NT2/D1 (cell line): ENCODE measurements around the gene COL9A3.

Source experiments
- DNase-seq: peaks from one replicate; pipeline ENCODE4 v3.0.0-alpha.2; 2011; ENCODE audit warnings: low read depth, low spot score
- H3K27me3 ChIP-seq: 2 replicates; pipeline ENCODE4 v1.6.0; 2011; ENCODE audit warnings: mild to moderate bottlenecking; ENCODE audit not compliant: insufficient read length, insufficient read depth
- H3K36me3 ChIP-seq: 2 replicates; pipeline ENCODE4 v1.6.1; 2011; ENCODE audit warnings: mild to moderate bottlenecking, low read length, mixed read lengths; ENCODE audit not compliant: insufficient read depth, insufficient read length
- H3K4me1 ChIP-seq: 2 replicates; pipeline ENCODE4 v1.5.1; 2011; ENCODE audit not compliant: insufficient read depth, insufficient read length
- H3K4me3 ChIP-seq: 2 replicates; pipeline ENCODE4 v1.5.1; 2011; ENCODE audit warnings: low read depth; ENCODE audit not compliant: insufficient read length
- H3K9ac ChIP-seq: 2 replicates; pipeline ENCODE4 v1.6.0; 2011; ENCODE audit warnings: low read depth; ENCODE audit not compliant: insufficient read length
- H3K9me3 ChIP-seq: 2 replicates; pipeline ENCODE4 v1.5.1; 2011; ENCODE audit warnings: mild to moderate bottlenecking, low read length; ENCODE audit not compliant: insufficient read depth
- SUZ12 ChIP-seq: IDR thresholded peaks from 2 replicates; pipeline ENCODE4 v1.6.1; 2011; ENCODE audit not compliant: insufficient read length, insufficient read depth; ENCODE audit errors: extremely low read depth
- YY1 ChIP-seq: IDR thresholded peaks from 2 replicates; pipeline ENCODE4 v1.6.1; 2011; ENCODE audit not compliant: insufficient read length, insufficient read depth
- ZNF274 ChIP-seq: IDR thresholded peaks from 2 replicates; pipeline ENCODE4 v1.6.1; 2011; ENCODE audit warnings: mild to moderate bottlenecking, low read depth, low read length

COL9A3 gene

GRCh38 chr20:62811320-62811719, 5.5 kb upstream of the COL9A3 start:
- TF ChIP-seq SUZ12 (no peak), ZNF274 (no peak), YY1 (no peak)
- Histone ChIP-seq H3K36me3 (peaks cover 77% of the 10 kb centered on the region), H3K4me1 (peaks cover 25% of the 10 kb centered on the region), H3K9ac (no peak overlapping the region), H3K9me3 (no peaks in the 10 kb centered on the region), H3K4me3 (no peak overlapping the region), H3K27me3 (no peaks in the 10 kb centered on the region)
- no peak for DNase-seq

GRCh38 chr20:62811720-62812119, 5.1 kb upstream of the COL9A3 start:
- H3K36me3 ChIP-seq, result peaks cover 73% of the 10 kb centered on the region
- no peak for TF ChIP-seq SUZ12
- no peak for TF ChIP-seq YY1
- no peak for TF ChIP-seq ZNF274
- H3K4me1 ChIP-seq, result peaks cover 23% of the 10 kb centered on the region
- no peak overlapping the region for H3K9ac ChIP-seq
- DNase-seq, result no peak
- H3K9me3 ChIP-seq, result no peaks in the 10 kb centered on the region
- H3K27me3 ChIP-seq, result no peaks in the 10 kb centered on the region
- no peak overlapping the region for H3K4me3 ChIP-seq

- H3K36me3 ChIP-seq, result peaks cover 67% of the 10 kb centered on the region
- no peak for DNase-seq
- no peaks in the 10 kb centered on the region for H3K27me3 ChIP-seq
- no peak overlapping the region for H3K4me3 ChIP-seq
- peaks cover 23% of the 10 kb centered on the region for H3K4me1 ChIP-seq
- TF ChIP-seq SUZ12 (no peak), ZNF274 (no peak), YY1 (no peak)
- H3K9ac ChIP-seq, result no peak overlapping the region
- H3K9me3 ChIP-seq, result no peaks in the 10 kb centered on the region
These were observed 4.5 kb upstream of the COL9A3 start for GRCh38 chr20:62812181-62812906.

GRCh38 chr20:62812907-62813200, 4.0 kb upstream of the COL9A3 start:
- H3K27me3 ChIP-seq, result no peaks in the 10 kb centered on the region
- no peak for TF ChIP-seq YY1
- peaks cover 20% of the 10 kb centered on the region for H3K4me1 ChIP-seq
- H3K9ac ChIP-seq, result no peak overlapping the region
- no peak overlapping the region for H3K4me3 ChIP-seq
- peaks cover 62% of the 10 kb centered on the region for H3K36me3 ChIP-seq
- DNase-seq, result no peak
- no peaks in the 10 kb centered on the region for H3K9me3 ChIP-seq

GRCh38 chr20:62813588-62813987, 3.3 kb upstream of the COL9A3 start:
- Histone ChIP-seq H3K9me3 (no peaks in the 10 kb centered on the region), H3K4me3 (no peak overlapping the region), H3K9ac (no peak overlapping the region), H3K36me3 (peaks cover 56% of the 10 kb centered on the region), H3K4me1 (peaks cover 21% of the 10 kb centered on the region), H3K27me3 (no peaks in the 10 kb centered on the region)
- no peak for DNase-seq
- no peak for TF ChIP-seq ZNF274
- TF ChIP-seq SUZ12, result no peak
- no peak for TF ChIP-seq YY1

GRCh38 chr20:62814060-62814708, 2.7 kb upstream of the COL9A3 start:
- Histone ChIP-seq H3K4me3 (no peak overlapping the region), H3K27me3 (no peaks in the 10 kb centered on the region), H3K36me3 (peaks cover 58% of the 10 kb centered on the region), H3K9ac (no peak overlapping the region), H3K9me3 (no peaks in the 10 kb centered on the region), H3K4me1 (peaks cover 24% of the 10 kb centered on the region)
- TF ChIP-seq ZNF274 (no peak), YY1 (no peak), SUZ12 (no peak)
- no peak for DNase-seq

- peaks cover 29% of the 10 kb centered on the region for H3K4me1 ChIP-seq
- peaks cover 58% of the 10 kb centered on the region for H3K36me3 ChIP-seq
- DNase-seq, result no peak
- no peak overlapping the region for H3K4me3 ChIP-seq
- no peaks in the 10 kb centered on the region for H3K27me3 ChIP-seq
- H3K9me3 ChIP-seq, result no peaks in the 10 kb centered on the region
- H3K9ac ChIP-seq, result peak overlapping the region; percentile 94
- TF ChIP-seq SUZ12 (no peak), YY1 (no peak), ZNF274 (no peak)
These were observed 2.2 kb upstream of the COL9A3 start for GRCh38 chr20:62814709-62815065.
